ENCODE results near the gene RELB. TPM values are rescaled to one million over a fixed set of nuclear protein-coding genes. Genes with fewer than 3 reads are reported as not detected.
"Not testable (repeated sequence)": the region's sequence is repeated elsewhere in the genome, so short reads cannot be mapped to it uniquely, and the experiment has no call there.

The RELB gene
- total and polyA plus RNA-seq, 2 donors (not counting 3 experiments of a cell fraction or from before 2014, with no cell fraction given) = 13.2 to 14.4 TPM

DNA sequence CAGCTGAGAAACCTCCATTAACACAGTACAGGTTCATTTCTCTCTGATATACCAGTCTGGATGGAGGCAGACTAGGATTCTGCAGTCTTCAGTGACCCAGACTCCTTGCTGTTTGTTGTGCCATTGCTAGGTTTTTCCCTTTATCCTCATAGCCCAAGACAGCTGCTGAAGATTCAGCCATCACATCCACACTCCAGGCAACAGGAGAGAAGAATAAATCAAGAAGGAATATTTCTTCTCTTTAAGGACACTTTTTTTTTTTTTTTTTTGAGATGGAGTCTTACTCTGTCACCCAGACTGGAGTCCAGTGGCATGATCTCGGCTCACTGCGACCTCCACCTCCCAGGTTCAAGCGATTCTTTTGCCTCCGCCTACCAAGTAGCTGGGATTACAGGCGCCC is 31.8 kb upstream of the RELB start:
- intact Hi-C loops (cut with micrococcal nuclease) (no loop called here), dilution Hi-C loops (cut with MboI; ENCODE audit: extremely low pct_ligation_motif_present, low sequenced_read_pairs) (no loop called here)
- FAIRE-seq (no peak), DNase-seq (ENCODE audit: low read depth, low spot score) (no peak)
- H4K20me1 ChIP-seq (replicated peaks; ENCODE audit: control insufficient read depth, extremely low read depth, insufficient read depth, low read length) = no peaks in the 10 kb centered on the region
- H3K27ac ChIP-seq (ENCODE audit: insufficient read depth, low read depth, low read length) = no peak overlapping the region
- H3K4me1 ChIP-seq (ENCODE audit: control insufficient read depth, extremely low read depth, insufficient read depth, low read length) = no peaks in the 10 kb centered on the region
- no peaks in the 10 kb centered on the region for H3K27me3 ChIP-seq (ENCODE audit: control insufficient read depth in 2 of 2, insufficient read depth in 2 of 2, low read length in 2 of 2)
- TF ChIP-seq MAX (IDR thresholded peaks at IDR 0.05; ENCODE audit: insufficient read depth, insufficient read length) = no peak
- TF ChIP-seq FOS (IDR thresholded peaks at IDR 0.05; ENCODE audit: borderline replicate concordance, insufficient read depth, low read length) = no peak
- TF ChIP-seq MYC (IDR thresholded peaks at IDR 0.05; ENCODE audit: low read depth, low read length) = no peak
- TF ChIP-seq, protein P1, sequence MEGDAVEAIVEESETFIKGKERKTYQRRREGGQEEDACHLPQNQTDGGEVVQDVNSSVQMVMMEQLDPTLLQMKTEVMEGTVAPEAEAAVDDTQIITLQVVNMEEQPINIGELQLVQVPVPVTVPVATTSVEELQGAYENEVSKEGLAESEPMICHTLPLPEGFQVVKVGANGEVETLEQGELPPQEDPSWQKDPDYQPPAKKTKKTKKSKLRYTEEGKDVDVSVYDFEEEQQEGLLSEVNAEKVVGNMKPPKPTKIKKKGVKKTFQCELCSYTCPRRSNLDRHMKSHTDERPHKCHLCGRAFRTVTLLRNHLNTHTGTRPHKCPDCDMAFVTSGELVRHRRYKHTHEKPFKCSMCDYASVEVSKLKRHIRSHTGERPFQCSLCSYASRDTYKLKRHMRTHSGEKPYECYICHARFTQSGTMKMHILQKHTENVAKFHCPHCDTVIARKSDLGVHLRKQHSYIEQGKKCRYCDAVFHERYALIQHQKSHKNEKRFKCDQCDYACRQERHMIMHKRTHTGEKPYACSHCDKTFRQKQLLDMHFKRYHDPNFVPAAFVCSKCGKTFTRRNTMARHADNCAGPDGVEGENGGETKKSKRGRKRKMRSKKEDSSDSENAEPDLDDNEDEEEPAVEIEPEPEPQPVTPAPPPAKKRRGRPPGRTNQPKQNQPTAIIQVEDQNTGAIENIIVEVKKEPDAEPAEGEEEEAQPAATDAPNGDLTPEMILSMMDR (IDR thresholded peaks at IDR 0.05; ENCODE audit: extremely low read depth in 1 of 2, insufficient read depth in 1 of 2, low read depth in 1 of 2, low read length in 2 of 2) = no peak
- TF ChIP-seq JUN (IDR thresholded peaks at IDR 0.05; ENCODE audit: borderline replicate concordance, insufficient read depth, insufficient read length, low read depth) = no peak
- no peak for TF ChIP-seq GATA2 (IDR thresholded peaks at IDR 0.05; ENCODE audit: insufficient read depth, insufficient read length, low read depth, low read length)
- no peak for TF ChIP-seq EZH2 (IDR thresholded peaks at IDR 0.05; ENCODE audit: borderline replicate concordance, low read depth, low read length, severe bottlenecking)
- TF ChIP-seq POLR2AphosphoS5 (IDR thresholded peaks at IDR 0.05; ENCODE audit: insufficient read depth, low read depth, low read length) = no peak
- no peak for TF ChIP-seq POLR2A (IDR thresholded peaks at IDR 0.05; ENCODE audit: low read depth, low read length)
- no peak overlapping the region for H2AFZ ChIP-seq (ENCODE audit: low read depth, low read length)
- no peaks in the 10 kb centered on the region for H3K79me2 ChIP-seq (ENCODE audit: control insufficient read depth, insufficient read depth, low read length)
- no peak overlapping the region for H3K9ac ChIP-seq (replicated peaks; ENCODE audit: extremely low read depth, insufficient read depth, low read length)
- H3K4me3 ChIP-seq (replicated peaks in 1 of 3; ENCODE audit: insufficient read depth in 1 of 3, low read depth in 1 of 3, low read length in 3 of 3) = no peak overlapping the region
- CTCF ChIA-PET = interaction anchor here (1.2 kb wide), 1 partner anchor 90 kb away, joined by 3 read pairs; no protein-coding TSS in a partner anchor
- no peak overlapping the region for H3K4me2 ChIP-seq (ENCODE audit: insufficient read depth, low read length)
- no TSS peak for BruUV-seq (replicated peaks)
- H3K36me3 ChIP-seq (ENCODE audit: control insufficient read depth in 2 of 2, extremely low read depth in 1 of 2, insufficient read depth in 2 of 2, low read length in 2 of 2) = peaks cover 8 to 23% of the 10 kb centered on the region in 2 experiments
- POLR2A ChIA-PET = no interaction called here
- H3K9me3 ChIP-seq (replicated peaks; ENCODE audit: control insufficient read depth, insufficient read depth, low read length) = no peaks in the 10 kb centered on the region
- no peaks in the 10 kb centered on the region for H3K9me1 ChIP-seq (replicated peaks; ENCODE audit: control insufficient read depth, extremely low read depth, insufficient read depth, low read length)

GRCh38 chr19:44971451-44971850 is 29.8 kb upstream of the RELB start:
- H3K9ac ChIP-seq (replicated peaks; ENCODE audit: extremely low read depth, insufficient read depth, low read length); H3K4me1 ChIP-seq (ENCODE audit: control insufficient read depth, extremely low read depth, insufficient read depth, low read length); H3K4me2 ChIP-seq (ENCODE audit: insufficient read depth, low read length); BruUV-seq (replicated peaks); POLR2A ChIA-PET; H4K20me1 ChIP-seq (replicated peaks; ENCODE audit: control insufficient read depth, extremely low read depth, insufficient read depth, low read length); H3K79me2 ChIP-seq (ENCODE audit: control insufficient read depth, insufficient read depth, low read length); DNase-seq (ENCODE audit: low read depth, low spot score); H3K27me3 ChIP-seq (ENCODE audit: control insufficient read depth in 2 of 2, insufficient read depth in 2 of 2, low read length in 2 of 2); FAIRE-seq; dilution Hi-C loops (cut with MboI; ENCODE audit: extremely low pct_ligation_motif_present, low sequenced_read_pairs); H3K27ac ChIP-seq (ENCODE audit: insufficient read depth, low read depth, low read length); intact Hi-C loops (cut with micrococcal nuclease); H3K4me3 ChIP-seq (replicated peaks in 1 of 3; ENCODE audit: insufficient read depth in 1 of 3, low read depth in 1 of 3, low read length in 3 of 3); H3K9me1 ChIP-seq (replicated peaks; ENCODE audit: control insufficient read depth, extremely low read depth, insufficient read depth, low read length); H2AFZ ChIP-seq (ENCODE audit: low read depth, low read length); H3K9me3 ChIP-seq (replicated peaks; ENCODE audit: control insufficient read depth, insufficient read depth, low read length): not testable (repeated sequence)
- H3K36me3 ChIP-seq (ENCODE audit: control insufficient read depth in 2 of 2, extremely low read depth in 1 of 2, insufficient read depth in 2 of 2, low read length in 2 of 2) = peaks cover 7 to 32% of the 10 kb centered on the region in 2 experiments
- CTCF ChIA-PET = interaction anchor here (1.2 to 1.3 kb wide), 2 partner anchors 10 to 20 kb away, joined by 3 to 4 read pairs; no protein-coding TSS in a partner anchor
